GM19023 (cell line): ENCODE data around the gene TMEM131.
A peak's percentile ranks its signal among the peaks of the same experiment; 100 is the strongest.

Source experiments
- ATAC-seq: cut with Tn5 transposase; IDR thresholded peaks from one replicate; pipeline ENCODE4 v1.9.1; 2021; ENCODE audit warnings: mild to moderate bottlenecking, moderate library complexity; ENCODE audit not compliant: unreplicated experiment

TMEM131 gene

DNA sequence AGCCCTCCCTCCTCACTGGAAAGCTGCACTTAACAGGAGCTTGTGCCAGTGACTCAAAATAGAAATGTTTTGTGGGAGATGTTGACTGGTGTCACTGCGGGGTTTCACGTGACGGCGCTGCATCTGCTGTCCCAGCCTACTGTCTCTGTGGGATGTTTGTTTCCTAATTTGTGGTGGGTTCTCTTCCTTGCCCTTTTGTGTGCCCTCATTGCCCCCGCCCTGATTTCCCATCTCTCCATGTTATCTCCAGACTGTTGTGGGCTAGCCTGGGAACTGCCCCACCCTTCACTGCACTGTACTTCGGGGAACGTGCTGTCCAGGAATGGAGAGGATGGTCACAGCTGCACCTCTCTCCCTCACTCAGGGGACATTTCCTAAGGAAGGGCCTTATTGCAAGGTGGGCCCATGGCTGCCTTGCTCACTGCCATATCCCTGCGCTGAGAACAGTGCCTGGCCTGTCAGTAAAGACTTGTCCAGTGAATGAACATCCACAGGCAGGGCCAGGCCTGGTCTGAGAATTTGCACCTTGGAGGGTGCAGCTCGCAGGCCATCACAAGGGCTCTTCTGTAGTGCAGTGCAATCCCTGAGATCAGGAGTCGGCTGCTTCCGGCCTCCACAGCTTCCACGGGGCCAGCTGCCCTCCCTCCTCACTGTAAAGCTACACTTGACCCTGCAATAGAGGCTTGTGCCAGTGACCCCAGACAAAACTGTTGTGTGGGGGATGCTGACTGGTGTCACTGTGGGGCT lies 264.3 kb downstream of the TMEM131 start:
- no peak for ATAC-seq

DNA sequence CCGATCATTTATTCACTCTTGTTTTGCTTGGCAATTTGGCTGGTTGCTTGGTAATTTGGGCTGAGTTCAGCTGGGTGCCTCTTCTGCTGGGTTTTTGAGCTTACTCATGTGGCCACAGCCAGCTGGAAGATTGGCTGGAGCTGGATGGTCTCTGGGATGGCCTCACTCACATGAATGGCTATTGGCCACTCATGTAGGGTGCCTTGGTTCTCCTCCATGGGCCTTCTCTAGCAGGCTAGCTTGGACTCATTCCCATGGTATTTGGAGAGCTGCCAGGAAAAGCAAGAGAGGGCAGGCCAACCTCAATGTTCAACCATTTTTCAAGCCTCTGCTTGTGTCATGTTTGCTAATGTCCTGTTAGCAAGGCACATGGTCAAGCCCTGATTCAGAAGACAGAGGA lies 265.5 kb downstream of the TMEM131 start:
- no peak for ATAC-seq

DNA sequence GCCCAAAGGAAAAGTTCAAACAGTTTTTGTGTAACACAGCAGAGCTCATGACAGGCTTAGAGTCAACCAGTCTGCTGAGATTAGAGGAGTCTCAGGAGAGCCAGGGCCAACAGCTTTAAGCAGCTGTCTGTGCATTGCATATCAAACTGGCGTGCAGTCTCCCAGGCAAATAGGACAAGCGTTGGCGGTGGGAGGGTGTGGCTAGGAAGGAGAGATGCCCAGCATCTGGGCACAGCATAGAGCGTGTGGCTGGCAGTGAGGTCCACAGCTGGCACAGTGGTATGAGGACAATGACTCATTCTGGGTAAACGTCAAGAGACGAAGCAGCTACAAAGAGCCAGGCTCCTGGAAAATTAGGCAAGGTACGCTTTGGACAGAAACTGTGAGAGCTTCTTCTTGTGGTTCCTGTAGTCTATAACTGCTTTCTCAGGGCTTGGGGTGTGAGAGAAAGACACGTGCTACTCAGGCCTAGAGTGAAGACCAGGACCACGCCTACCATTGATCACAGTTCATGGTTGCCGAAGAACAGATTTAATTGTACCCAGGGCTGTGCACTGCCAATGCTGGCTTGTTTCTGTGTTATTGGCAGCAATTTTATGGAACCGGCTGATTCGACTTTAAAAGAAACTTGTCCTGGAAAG lies 267.5 kb downstream of the TMEM131 start:
- ATAC-seq = no peak

DNA sequence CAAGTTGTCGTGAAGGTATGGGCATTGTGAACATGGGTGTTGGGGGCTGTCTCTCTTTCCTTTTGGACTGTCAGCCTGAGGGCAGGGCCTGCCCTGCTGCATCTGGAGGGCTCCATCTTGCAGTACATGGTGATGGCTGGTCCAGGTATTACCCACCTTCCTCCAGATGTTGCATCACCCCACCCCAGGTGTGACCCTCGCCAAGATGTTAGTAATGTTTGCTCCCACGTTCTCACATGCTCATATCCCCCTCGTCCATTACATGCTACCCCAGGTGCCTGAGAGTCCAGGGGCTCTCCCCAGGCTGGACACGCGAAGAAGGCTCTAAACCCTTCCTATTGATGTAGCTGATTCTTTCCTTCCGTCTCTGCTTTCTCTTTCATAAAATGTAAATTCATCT lies 268.5 kb downstream of the TMEM131 start:
- no peak for ATAC-seq

DNA sequence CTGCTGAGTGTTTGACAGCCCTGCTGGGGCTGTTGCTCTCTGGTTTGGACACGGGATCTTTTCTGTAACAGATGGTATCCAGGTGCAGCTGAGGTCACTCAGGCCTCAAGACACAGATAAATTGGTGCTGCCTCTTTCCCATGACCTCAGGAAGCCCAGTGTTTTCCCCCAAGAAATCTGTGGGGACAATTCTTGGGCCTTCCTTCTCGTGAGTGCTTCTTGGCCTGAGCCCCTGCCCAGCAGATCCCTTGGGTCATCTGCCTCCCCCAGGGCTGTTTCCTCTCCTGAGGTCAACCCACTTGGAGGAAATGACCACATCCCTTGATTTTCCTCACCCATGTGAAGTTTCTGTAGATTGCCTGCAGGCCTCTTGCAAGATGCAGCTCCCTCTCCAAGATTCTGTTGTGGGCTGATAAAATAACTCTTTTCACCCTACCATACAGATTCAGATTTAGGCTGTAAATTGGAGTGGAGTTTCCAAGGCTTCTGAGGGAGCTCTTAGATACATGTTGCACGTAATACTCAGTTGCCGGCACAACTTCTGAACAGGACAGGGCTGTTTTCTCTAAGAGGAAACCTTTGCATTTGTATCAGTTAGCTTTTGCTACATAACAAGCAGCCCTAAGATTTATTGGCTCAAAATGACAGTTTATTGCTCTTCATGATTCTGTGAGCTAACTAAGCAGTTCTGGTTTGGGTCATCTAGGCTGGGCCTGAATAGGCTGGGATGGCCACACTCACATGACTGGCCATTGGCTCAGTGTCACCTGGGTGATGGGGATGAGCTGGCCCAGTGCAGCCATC lies 269.3 kb downstream of the TMEM131 start:
- no peak for ATAC-seq

DNA sequence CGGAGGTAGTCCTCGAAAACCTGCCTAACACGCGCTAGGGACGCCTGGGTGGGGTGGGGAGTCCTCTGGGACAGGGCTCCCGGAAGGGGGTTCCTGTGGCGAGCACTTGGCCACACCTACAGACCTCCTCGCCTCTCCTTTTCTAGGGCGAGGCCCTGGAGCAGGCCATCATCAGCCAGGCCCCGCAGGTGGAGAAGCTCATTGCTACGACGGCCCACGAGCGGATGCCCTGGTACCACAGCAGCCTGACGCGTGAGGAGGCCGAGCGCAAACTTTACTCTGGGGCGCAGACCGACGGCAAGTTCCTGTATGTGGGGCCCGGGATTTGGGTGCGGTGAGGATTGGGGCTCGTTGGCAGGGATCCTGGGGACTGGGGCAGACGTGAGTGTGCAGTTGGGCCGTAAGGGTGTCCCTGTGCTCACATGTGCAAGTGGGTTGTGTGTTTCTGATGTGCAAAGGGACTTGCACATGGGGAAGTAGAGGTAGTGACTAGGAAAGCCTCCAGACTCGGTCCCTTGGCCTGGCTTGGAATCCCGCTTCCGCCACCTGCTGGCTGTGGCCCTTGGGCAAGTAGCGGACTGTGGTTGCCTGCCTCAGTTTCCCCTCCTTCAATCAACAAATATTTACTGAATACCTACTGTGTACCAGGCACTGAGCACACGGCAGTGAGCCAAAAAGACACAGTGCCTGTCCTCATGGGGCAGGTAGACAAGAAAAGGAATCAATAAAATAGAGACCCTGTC lies 270.6 kb downstream of the TMEM131 start:
- no peak for ATAC-seq

DNA sequence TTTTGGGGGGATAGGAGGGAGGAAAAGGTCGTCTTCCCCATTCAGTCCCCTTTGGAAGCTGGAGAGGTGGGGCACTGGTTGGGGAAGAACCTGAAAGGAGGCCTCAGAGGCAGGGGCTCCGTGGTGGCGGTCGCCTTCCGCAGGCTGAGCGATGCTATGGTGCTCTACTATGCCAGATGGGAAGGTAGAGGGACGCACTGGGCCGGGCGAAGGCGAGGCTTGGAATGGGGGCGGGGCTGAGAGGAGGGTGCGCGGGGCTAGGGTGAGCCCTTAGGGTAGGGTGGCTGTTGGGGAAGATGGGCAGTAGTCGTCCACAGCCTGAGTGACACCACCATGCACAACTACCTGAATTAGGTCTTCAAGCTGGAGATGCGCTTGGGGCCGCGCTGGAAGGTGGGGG lies 271.2 kb downstream of the TMEM131 start:
- ATAC-seq = no peak

DNA sequence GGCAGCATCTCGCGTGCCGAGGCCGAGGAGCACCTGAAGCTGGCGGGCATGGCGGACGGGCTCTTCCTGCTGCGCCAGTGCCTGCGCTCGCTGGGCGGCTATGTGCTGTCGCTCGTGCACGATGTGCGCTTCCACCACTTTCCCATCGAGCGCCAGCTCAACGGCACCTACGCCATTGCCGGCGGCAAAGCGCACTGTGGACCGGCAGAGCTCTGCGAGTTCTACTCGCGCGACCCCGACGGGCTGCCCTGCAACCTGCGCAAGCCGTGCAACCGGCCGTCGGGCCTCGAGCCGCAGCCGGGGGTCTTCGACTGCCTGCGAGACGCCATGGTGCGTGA lies 271.7 kb downstream of the TMEM131 start:
- ATAC-seq = no peak

DNA sequence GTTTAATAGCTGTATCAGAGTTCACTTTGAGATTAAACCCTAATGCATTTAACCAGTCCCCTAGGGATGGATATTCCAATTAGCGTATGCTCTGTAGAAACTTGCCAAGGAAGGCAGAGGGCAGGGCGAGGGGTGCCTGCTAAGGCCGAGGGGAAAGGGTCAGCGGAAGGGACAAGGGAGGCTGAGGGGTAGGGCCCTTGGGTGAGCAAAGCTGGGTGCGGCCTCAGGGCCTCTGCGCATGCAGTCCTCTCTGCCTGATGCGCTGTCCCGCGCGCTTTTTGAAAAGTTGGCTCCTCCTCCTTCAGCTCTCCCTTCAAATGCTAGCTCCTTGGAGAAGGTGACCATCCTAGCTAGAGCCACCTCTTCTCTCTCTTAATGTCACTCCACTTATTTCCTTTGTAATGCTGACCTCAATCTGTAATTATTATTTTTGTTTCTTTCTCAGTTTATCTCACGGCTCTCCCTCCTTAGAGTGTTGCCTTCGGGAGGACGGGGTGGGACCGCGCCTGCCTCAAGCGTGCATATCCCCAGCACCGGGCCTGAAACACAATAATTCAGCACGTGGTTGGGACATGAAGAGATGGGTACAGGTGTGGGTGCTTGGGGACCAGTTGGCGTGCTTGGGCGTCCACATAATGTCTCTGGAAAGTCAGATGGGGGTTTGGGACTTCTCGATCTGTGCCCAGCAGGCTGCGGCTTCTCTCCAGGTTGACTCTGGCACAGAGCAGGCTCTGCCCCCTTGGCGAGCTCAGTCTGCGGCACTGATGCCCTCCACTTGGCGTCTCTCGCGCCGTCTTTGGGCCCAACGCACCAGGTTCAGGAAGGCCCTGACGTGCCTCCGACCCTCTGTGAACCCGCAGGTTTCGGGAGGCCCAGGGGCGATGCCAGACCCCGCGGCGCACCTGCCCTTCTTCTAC lies 272.3 kb downstream of the TMEM131 start:
- ATAC-seq = no peak

DNA sequence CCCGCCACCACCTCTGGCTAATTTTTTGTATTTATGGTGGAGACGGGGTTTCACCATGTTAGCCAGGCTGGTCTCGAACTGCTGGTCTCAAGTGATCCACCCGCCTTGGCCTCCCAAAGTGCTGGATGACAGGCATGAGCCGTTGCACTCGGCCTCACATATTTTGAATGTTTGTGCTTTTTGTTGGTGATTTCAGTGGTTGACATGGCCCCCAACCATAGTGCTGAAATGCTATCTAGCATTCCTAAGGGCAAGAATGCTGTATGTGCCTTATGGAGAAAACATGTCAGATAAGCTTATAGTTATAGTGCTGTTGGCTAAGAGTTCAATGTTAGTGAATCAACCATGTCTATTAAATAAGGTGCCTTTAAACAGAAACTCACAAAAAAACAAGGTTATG lies 273.5 kb downstream of the TMEM131 start:
- ATAC-seq = no peak

DNA sequence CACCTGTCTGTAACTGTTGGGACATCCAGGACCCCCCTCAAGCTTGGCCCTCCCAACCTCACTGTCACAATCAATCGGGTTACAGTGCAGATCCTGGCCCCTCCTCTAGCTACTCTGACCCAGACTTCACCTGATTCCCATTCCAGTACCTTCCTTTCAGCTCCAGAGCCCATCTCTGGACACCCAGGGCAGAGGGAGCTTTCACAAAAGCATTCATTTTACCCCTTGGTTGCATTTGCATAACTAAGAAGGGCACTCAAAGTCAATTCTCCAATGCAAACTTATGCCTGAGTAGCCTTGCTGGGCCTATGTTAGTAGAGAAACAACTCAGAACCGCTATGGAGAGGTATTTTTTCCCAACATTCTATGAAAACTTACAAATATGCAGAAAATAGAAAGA lies 275.0 kb downstream of the TMEM131 start:
- no peak for ATAC-seq

DNA sequence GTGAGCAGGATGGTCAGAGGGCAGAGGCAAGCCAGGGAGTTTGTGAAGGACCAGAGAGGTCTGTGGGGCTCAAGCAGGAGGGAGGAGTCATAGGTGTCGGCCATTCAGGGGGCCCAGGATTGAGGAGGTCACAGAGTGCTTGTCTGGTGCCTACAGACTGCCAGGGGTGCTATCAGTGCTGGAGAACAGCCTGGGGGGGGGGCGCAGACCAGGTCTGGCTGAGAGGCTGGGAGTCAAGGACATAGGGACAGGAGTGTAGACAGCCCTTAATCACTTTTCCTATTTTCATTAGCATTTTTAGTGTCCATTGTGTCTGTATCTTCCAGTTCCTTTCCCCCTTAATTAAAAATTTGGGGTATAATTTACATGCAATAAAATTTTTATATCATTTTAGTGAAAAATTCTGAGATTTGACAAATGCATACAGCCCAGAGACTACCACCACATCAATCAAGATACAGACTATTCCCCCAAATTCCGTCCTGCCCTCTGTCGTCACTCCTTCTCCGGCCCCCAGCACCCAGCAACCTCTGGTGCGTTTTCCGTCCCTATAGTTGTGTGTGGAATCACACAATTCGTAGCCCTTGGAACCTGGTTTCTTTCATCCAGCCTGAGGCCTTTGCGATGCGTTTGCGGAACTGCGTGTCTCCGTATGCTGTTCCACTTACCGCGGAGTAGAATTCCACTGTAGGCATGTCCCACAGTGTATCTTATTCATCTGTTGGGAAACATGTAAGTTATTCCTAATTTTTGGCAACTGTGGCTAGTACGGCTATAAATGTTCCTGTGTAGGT lies 276.2 kb downstream of the TMEM131 start:
- ATAC-seq = no peak

DNA sequence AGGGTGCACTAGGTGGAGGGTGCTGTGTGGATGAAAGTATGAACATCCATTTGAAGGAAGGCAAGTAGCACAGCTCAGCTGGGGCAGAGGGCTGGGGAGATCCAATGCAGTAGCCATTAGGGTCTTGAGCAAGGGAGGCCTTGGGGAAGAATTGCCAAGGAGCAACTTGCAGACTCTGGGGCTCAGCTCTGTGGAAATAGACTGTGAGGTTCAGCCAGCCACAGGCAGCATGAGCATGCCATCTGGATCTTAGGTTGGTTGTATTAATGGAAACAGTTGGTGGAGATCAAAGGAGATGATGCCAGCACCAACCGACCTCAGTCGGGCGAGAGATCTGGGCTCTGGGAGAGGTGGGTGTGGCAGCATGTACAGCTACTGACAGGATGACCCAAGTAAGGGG lies 276.8 kb downstream of the TMEM131 start:
- ATAC-seq = no peak

DNA sequence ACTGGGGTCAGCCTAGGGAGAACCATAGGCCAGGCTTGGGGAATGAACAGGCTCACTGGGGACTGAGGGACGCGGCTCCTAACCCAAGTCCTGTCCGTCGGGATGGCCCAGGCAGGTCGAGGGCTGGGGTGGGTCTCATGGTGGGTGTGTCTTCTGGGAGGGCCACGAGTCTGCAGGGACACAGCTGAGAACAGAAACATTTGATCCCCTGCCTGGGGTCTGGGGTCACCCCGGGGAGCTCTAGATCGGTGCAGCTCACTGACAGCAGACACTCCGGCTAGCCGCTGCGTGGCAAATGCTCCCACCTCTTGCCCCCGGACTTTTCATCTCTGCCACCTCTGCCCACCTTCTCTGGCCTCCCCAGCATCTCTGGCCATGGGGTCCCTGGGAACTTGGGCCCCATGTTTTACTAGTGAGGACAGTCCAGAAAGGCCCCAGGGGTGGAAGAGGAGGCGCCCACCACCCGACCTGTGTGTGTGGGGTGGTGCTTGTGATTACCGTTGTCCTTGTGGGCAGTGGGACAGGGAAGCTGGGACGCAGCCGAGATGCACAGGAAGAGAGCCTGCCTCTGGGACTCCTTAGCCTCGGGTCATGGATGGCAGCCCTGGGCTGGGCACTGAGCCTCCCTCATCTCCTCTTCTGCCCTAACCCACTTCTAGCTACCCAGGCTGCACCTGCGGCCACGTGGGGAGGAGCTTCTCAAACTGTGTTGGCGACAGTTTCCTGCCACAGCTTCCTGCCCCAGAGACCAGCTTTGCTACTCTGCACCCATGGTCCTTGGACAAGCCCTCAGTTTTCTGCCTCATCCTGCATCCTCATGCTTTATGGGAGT lies 277.5 kb downstream of the TMEM131 start:
- peak; percentile 81 for ATAC-seq

DNA sequence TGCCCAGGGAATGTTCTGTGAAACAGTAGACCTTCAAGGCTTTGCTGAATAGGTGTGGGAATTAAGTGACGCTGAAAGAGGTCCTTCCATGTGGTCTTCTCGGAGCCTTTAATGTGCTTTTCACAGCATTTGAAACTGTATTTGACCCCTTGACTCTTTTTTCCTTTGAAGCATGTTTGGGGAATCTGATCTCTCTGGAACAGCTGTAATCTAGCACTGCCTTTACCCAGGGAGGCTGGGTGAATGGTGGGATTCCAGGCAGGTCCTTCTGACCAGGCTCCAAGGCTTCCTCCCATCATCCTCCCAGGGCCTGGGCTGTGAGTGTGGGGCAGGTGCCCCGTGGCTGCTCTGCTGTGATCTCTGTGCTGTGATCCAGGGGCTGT lies 278.1 kb downstream of the TMEM131 start:
- no peak for ATAC-seq

DNA sequence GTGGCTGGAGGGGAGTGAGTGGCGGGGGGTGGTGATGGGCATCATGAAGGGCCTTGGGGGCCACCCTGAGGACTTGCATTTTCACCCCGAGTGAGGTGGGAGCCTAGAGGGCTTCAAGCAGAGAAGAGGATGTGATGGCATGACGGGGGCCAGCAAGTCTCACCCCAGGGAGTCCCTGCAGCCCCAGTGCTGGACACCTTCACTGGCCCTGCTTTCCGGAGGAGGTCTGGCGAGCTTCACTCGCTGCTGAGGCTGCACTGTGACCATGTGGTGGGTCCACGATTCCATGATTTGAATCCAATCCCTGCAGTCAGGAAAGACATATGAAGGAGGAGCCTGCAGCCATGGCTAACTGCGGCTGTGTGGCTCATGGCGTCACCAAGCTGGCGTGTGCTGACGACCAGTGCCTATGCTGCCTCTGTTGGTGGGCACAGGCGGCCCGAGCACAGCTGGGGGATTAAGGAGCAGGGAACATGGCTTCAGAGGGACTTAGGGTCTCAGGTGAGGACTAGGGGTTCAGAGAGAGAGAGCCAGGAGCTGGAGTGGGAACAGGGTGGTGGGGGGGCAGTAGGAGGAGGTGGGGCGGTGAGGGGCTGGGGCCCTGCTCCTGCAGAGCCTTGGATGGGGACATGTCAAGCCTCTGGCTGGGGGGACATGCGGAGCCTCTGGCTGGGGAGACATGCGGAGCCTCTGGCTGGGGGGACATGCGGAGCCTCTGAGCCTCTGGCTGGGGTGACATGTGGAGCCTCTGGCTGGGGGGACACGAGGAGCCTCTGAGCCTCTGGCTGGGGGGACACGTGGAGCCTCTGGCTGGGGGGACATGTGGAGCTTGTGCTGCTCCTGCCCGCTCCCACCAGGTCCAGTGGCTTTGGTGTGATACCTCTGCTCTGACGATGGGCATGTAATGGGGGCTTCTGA lies 278.8 kb downstream of the TMEM131 start:
- ATAC-seq = no peak

DNA sequence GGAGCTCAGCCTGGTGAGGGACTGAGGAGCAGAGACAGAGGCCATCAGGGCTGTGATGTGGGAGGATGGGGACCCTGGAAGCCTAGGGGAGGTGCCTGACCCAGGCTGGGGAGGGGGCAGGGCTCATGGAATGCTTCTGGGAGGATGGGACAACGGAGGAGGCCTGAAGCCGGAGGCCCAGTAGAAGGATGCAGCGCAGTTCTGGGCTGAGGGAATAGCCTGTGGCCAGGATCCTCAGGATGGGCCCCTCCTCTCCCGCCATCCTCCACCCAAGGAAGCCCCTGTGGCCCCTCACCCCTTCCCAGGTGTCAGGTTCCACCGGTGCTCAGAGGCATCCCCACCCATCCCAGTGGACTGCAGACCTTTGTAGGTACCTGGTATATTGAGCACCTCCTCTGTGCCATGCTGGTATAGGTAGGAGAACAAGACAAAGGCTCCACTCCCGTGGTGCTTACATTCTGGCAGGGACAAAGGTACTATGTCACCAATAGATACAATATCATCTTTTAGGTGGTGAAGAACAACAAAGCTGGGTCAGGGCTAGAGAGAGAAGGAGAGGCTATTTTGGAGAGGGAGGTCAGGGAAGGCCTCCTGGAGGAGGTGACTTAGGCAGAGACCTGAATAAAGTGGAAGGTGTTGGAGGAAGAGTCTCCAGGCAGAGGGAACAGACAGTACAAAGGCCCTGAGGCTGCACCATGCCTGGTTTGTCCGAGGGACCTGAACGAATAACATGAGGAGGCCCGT lies 279.6 kb downstream of the TMEM131 start:
- no peak for ATAC-seq
